Omental fat pad (tissue), 4 donors: ENCODE data around the gene LRRC58. TPM values are rescaled to one million over a fixed set of nuclear protein-coding genes. Genes with fewer than 3 reads are reported as not detected.
"Not testable (repeated sequence)": the region's sequence is repeated elsewhere in the genome, so short reads cannot be mapped to it uniquely, and the experiment has no call there.

Experiments used
- ATAC-seq: fragments of 150-250 bp; one replicate; pipeline ENCODE4 v1.9.1; 2016; ENCODE audit warnings: mild to moderate bottlenecking, moderate library complexity; ENCODE audit not compliant: low FRiP score
- DNase-seq: peaks from one replicate; pipeline ENCODE4 v3.0.0-alpha.2; 2019; ENCODE audit warnings: low spot score
- CTCF ChIP-seq, 3 donors: fragments of 450-650 bp; IDR thresholded peaks; one replicate each; pipeline ENCODE4 v1.5.1; 2016 to 2017; ENCODE audit warnings: antibody characterized with exemption in 3 of 3, mild to moderate bottlenecking in 3 of 3, moderate library complexity in 2 of 3
- total RNA-seq, 4 donors: library from RNA; depleted of rRNA; stranded (reverse); fragments of >200 nt; gene quantifications; one replicate each; pipeline ENCODE4 v1.1.0, GENCODE V29; 2016

LRRC58 gene
- total RNA-seq: 10 to 100 TPM; 35.4 to 40.4 (median 35.9) TPM

DNA sequence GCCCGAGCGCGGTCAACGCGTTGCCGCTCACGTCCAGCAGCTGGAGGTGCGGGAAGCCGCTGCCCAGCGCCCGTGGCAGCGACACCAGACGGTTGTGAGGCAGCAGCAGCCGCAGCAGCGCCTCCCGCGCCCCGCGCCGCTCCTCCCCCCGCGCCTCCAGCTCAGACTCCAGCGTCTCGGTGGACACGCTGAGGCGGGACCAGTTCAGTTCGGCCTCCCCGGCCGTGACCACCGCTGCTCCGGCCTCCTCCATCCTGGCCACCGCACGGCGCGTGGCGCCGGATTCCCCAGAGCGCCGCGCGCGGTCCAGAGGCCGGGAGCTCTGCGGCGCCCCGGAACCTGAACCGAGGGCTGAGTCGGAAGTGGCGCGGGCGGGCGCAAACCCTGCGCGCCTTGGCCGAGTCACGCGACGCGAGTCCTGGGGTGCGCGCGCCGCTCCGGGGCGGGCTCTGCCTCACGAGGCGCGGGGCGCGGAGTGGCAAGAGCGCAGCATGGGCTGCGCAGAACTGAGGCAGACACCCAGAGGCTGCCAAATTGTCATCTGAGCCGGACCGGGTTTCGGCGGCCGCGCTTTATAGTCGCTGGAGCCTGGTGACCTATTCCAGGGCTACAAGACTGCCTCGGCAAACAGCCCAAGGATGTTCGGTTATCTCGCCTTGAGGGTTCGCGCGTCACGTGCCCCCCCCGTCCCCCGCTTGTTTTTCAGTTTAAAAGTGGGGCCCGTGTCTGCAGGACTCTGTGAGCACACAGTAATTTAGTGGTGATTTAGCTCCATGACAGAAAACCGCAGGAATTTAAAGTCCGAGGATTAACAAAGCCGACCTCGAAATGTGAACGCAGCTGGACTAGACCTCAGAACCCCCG, at the start of gene LRRC58:
Gene LRRC58 (minus strand): TSS at position 364 of the 864 bp plus-strand sequence. CDS start 111 bp downstream, at position 253.
- ATAC-seq (peak; percentile 96), DNase-seq (peak; percentile 71)
- TF ChIP-seq CTCF (IDR thresholded peaks at IDR 0.05): no peak

- ATAC-seq (no peak), DNase-seq (no peak)
- no peak for TF ChIP-seq CTCF (IDR thresholded peaks at IDR 0.05)
These were observed 47.3 kb upstream of the LRRC58 start for GRCh38 chr3:120396469-120396868.

DNA sequence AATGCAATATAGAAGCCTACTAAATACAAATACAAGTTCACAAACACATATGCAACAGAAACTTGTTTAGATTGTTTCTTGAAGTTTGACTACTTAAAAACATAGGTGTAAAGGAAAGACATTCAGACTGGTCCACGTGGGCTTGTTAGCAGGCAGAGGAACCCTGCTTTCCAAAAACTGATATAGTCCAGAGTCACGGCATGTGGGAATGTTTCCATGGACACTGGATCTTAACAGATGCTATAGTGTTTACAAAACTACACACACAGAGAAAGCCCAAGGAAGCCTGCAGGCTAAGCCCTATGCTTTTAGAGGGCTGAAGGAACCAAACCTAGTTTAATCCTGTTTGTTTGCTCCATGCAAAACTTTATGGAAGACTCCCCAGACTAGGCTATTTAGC, 45.2 kb upstream of the LRRC58 start:
- no peak for TF ChIP-seq CTCF (IDR thresholded peaks at IDR 0.05)
- ATAC-seq (no peak), DNase-seq (no peak)

DNA sequence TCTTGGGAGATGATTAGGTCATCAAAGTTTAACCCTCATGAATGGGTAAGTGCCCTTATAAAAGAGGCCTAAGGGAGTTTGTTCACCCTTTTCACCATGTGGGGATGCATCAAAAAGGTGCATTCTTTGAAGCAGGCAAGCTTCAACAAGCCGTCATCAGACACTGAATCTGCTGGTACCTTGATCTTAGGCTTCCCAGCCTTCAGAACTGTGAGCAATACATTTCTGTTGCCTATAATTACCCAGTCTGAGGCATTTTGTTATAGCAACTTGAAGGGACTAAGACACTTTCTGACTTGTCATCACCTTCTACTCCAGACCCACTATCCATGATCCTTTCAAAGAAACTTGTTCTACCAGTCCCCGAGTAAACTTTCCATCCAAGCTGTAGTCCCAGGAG, 44.6 kb upstream of the LRRC58 start:
- ATAC-seq: no peak
- no peak for TF ChIP-seq CTCF (IDR thresholded peaks at IDR 0.05)
- DNase-seq: no peak

DNA sequence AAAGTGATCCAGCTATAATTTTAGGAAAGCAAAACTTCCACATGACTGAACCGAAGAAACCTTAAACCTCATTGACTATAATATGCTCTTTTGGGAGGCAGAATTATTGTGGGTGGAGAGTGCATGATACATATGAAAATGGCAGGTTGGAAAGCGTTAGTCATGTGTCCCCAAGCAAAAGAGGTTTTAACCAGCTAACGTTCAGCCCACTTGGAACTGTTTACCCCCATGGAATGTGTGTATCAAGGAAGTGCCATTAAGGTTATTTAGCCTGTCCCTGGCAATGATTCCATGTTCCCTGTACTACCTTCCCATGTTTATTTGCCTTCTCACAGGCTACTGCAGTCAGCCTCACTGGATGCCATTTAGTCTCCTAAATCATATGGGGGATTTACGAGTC, 44.1 kb upstream of the LRRC58 start:
- no peak for DNase-seq
- no peak for TF ChIP-seq CTCF (IDR thresholded peaks at IDR 0.05)
- no peak for ATAC-seq

GRCh38 chr3:120382941-120383447, 33.8 kb upstream of the LRRC58 start:
- DNase-seq: no peak
- no peak for TF ChIP-seq CTCF (IDR thresholded peaks at IDR 0.05)
- ATAC-seq: no peak

- ATAC-seq: no peak
- TF ChIP-seq CTCF (IDR thresholded peaks at IDR 0.05): no peak
- DNase-seq: no peak
These were observed 32.3 kb upstream of the LRRC58 start for GRCh38 chr3:120381503-120381902.

- DNase-seq, ATAC-seq: not testable (repeated sequence)
These were observed 28.8 kb upstream of the LRRC58 start for GRCh38 chr3:120377948-120378347.
